Fibroblast of pulmonary artery (primary cell): ENCODE measurements around the gene SYCP2.

Experiments used
- DNase-seq: peaks from one replicate; pipeline ENCODE4 v3.0.0-alpha.2; 2010; ENCODE audit warnings: low read depth
- H3K4me3 ChIP-seq: replicated peaks from 2 replicates; pipeline ENCODE4 v1.5.1; 2011; ENCODE audit warnings: low read depth, mild to moderate bottlenecking, control low read depth, low read length, moderate library complexity
- TF ChIP-seq, protein P1 (sequence below): IDR thresholded peaks from 2 replicates; pipeline ENCODE4 v1.5.1; 2011; ENCODE audit warnings: mild to moderate bottlenecking, control low read depth, low read length, inconsistent platforms; ENCODE audit errors: missing control alignments

Gene SYCP2

DNA sequence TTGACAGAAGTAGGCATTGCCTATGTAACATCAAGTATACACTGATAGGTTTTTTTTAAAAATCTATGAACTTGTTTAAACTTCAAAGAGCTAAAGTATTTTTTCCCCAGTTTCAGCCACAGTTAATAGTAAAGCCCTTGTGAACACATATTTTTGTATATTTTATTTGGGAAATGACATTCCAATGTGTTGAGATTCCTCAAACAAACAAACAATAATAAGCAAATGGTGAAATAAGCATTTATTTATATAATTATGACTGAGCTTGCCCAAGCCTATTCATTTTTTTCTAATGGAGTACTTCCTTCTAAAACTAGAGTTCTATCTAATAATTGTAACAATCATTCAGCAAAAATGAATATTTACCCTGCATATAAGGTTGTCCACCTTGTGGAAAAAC lies 12.5 kb downstream of the SYCP2 start:
- TF ChIP-seq, protein P1, sequence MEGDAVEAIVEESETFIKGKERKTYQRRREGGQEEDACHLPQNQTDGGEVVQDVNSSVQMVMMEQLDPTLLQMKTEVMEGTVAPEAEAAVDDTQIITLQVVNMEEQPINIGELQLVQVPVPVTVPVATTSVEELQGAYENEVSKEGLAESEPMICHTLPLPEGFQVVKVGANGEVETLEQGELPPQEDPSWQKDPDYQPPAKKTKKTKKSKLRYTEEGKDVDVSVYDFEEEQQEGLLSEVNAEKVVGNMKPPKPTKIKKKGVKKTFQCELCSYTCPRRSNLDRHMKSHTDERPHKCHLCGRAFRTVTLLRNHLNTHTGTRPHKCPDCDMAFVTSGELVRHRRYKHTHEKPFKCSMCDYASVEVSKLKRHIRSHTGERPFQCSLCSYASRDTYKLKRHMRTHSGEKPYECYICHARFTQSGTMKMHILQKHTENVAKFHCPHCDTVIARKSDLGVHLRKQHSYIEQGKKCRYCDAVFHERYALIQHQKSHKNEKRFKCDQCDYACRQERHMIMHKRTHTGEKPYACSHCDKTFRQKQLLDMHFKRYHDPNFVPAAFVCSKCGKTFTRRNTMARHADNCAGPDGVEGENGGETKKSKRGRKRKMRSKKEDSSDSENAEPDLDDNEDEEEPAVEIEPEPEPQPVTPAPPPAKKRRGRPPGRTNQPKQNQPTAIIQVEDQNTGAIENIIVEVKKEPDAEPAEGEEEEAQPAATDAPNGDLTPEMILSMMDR, result no peak
- no peak for DNase-seq
- no peak overlapping the region for H3K4me3 ChIP-seq

DNA sequence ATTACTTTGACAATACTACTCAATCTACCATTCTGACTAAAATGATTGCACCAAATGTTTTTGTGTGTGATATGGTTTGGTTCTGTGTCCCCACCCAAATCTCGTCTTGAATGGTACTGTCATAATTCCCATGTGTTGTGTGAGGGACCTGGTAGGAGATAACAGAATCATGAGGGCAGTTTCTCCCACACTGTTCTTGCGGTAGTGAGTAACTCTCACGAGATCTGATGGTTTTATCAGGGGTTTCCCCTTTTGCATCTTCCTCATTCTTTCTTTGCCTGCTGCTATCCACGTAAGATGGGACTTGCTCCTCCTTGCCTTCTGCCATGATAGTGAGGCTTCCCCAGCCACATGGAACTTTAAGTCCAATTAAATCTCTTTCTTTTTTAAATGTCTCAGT lies 20.8 kb downstream of the SYCP2 start:
- H3K4me3 ChIP-seq, result no peak overlapping the region
- DNase-seq, result no peak

DNA sequence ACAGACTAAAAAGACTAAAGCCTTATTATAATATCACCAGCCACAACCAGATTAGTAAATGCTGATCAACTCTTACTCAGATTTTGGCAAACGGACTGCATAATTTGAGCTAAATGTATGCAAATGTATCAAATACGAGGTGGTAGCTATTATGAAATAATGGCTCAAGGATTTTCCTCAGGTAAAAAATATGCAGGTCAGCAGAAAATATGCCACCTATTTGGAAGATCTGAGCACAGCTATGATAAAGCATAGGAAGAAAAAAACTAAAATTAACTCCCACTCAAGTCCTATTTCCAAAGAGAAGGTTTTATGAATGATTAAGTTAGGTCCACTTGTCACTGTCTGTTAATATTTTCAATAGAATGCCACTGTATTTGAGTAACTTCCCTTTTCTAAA lies 22.4 kb downstream of the SYCP2 start:
- no peak for DNase-seq
- TF ChIP-seq, protein P1, result no peak
- no peak overlapping the region for H3K4me3 ChIP-seq

More for the DNA sequence above, 20.8 kb downstream of the SYCP2 start:
- TF ChIP-seq, protein P1, result no peak

DNA sequence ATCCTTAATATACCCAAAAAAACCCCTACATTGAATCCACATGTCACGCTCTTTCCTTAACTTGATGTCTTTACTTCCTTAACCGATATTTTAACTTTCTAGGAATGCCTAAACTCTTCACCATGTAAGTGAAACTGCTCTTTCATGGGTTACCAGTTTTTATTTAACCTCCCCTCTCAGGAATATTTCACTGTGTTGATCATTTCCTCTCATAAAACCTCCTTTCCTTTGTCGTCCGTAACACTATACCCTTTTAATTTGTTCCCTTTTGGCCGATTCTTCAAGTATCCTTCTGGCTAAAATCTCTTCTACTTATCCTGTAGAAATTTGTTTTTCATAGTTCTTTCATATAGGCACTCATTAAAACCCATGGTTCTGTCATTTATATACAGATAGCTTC lies 24.6 kb downstream of the SYCP2 start:
- DNase-seq, result no peak
- TF ChIP-seq, protein P1, result no peak
- H3K4me3 ChIP-seq, result no peak overlapping the region

DNA sequence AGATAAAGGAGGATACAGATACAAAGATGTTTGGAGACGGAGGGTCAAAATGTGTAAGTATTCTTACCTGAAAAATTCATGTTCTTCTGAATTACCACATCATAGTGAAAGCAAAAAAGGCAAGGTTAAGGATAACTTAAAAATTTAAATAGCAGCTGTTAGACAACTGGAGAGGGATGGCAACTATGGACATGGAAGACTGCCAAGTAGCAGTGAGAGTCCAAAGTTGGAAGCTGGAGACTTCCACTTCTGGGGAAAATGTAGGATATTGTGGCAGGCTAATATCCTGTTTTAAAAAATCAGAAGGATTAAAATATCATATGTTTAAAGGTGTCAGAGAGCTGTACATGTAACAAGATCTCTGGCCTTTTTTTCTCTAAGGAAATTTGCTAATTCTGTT lies 29.8 kb downstream of the SYCP2 start:
- TF ChIP-seq, protein P1, result no peak
- no peak for DNase-seq
- no peak overlapping the region for H3K4me3 ChIP-seq

DNA sequence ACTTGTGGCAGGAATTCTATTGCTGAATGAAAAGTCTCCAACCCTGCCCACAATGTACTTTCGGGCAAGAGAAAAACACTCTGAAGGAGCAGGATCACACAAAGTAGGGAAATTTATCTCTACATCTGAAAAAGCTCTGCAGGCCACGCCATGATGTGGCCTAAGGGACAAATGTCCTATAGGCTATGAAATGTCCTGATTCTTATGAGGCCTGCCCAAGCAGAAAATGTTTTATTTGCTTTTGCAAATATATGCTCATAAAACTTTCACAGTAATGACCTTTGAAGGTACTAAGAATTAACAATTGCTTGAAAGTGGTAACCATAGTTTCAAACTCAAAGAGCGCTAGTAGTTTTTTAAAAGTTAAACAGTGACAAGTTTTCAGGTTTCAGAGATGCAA lies 31.0 kb downstream of the SYCP2 start:
- no peak for DNase-seq
- H3K4me3 ChIP-seq, result no peak overlapping the region
- TF ChIP-seq, protein P1, result no peak

DNA sequence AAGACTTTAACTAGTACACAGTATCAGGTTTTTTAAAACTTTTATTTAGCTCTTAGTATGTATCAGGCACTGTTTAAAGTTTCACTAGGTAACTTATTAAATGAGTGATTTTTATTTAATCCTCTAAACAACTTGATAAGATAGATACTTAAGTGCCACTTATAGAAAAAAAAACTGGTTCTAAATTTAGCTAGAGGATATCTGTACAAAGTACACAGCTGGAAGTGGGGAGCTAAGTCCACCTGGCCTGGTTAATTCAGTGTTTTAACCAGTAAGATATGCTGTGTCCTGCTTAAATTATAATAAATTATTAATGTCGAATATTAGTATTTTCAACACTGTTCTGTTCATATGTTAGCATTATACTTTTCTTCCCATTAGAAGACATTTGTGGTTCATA lies 37.5 kb downstream of the SYCP2 start:
- no peak for DNase-seq
- H3K4me3 ChIP-seq, result no peak overlapping the region
- TF ChIP-seq, protein P1, result no peak
